ENCODE results near the gene NR5A2. TPM values are rescaled to one million over a fixed set of nuclear protein-coding genes. Genes with fewer than 3 reads are reported as not detected.

Gene NR5A2
- total RNA-seq, 1 donor from 2014 or later, result not detected

DNA sequence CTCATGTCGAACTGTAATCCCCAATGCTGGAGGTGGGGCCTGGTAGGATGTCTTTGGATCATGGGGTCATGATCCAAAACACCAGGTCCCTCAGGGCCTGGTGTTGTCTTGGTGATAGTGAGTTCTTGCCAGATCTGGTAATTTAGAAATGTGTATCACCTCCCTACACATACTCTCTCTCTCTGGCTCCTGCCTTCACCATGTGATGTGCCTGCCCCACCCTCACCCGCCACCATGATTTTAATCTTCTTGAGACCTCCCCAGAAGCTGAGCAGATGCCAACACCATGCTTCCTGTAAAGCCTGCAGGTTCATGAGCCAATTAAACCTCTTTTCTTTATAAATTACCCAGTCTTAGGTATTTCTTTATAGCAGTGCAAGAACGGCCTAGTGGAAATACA is 136.4 kb downstream of the NR5A2 start:
- Histone ChIP-seq H3K27me3 (no peaks in the 10 kb centered on the region), H3F3A (ENCODE audit: low read depth) (no peaks in the 10 kb centered on the region), H4K20me1 (ENCODE audit: low read depth) (no peaks in the 10 kb centered on the region), H3K27ac (no peak overlapping the region), H3K9me3 (ENCODE audit: low read depth) (no peaks in the 10 kb centered on the region), H3K9ac (no peak overlapping the region), H3K4me2 (no peak overlapping the region), H3K79me2 (ENCODE audit: low read depth) (no peaks in the 10 kb centered on the region), H3K36me3 (no peaks in the 10 kb centered on the region), H2AFZ (replicated peaks) (no peak overlapping the region), H3K4me1 (peaks cover 5% of the 10 kb centered on the region), H3K4me3 (no peak overlapping the region)
- no peak overlapping the region for H3K4me3 Mint-ChIP-seq
- H3K27ac Mint-ChIP-seq, result no peak overlapping the region
- no peak for TF ChIP-seq CTCF (IDR thresholded peaks at IDR 0.05)
- no peak for TF ChIP-seq EZH2phosphoT487 (IDR thresholded peaks at IDR 0.05)
- no peak for TF ChIP-seq EZH2 (IDR thresholded peaks at IDR 0.05)
- H3K9me3 Mint-ChIP-seq, result no peaks in the 10 kb centered on the region
- DNase-seq (ENCODE audit: low spot score), result no peak
- peaks cover 5% of the 10 kb centered on the region for H3K27me3 Mint-ChIP-seq (ENCODE audit: insufficient read depth, low read depth)
- peaks cover 2% of the 10 kb centered on the region for H3K4me1 Mint-ChIP-seq
- H3K36me3 Mint-ChIP-seq, result no peaks in the 10 kb centered on the region

GRCh38 chr1:200165493-200166220 is 138.1 kb downstream of the NR5A2 start:
- no peak overlapping the region for H2AFZ ChIP-seq (replicated peaks)
- no peak for DNase-seq (ENCODE audit: low spot score)
- H3K9ac ChIP-seq, result no peak overlapping the region
- H3K79me2 ChIP-seq (ENCODE audit: low read depth), result no peaks in the 10 kb centered on the region
- Mint-ChIP-seq H3K27ac (no peak overlapping the region), H3K9me3 (no peaks in the 10 kb centered on the region), H3K36me3 (no peaks in the 10 kb centered on the region), H3K27me3 (ENCODE audit: insufficient read depth, low read depth) (peaks cover 5% of the 10 kb centered on the region), H3K4me1 (peaks cover 2% of the 10 kb centered on the region), H3K4me3 (no peak overlapping the region)
- H3K27ac ChIP-seq, result no peak overlapping the region
- no peaks in the 10 kb centered on the region for H4K20me1 ChIP-seq (ENCODE audit: low read depth)
- no peak overlapping the region for H3K4me2 ChIP-seq
- TF ChIP-seq EZH2 (IDR thresholded peaks at IDR 0.05), result no peak
- TF ChIP-seq EZH2phosphoT487 (IDR thresholded peaks at IDR 0.05), result no peak
- TF ChIP-seq CTCF (IDR thresholded peaks at IDR 0.05), result no peak
- H3F3A ChIP-seq (ENCODE audit: low read depth), result no peaks in the 10 kb centered on the region
- peaks cover 5% of the 10 kb centered on the region for H3K4me1 ChIP-seq
- no peaks in the 10 kb centered on the region for H3K27me3 ChIP-seq
- no peaks in the 10 kb centered on the region for H3K9me3 ChIP-seq (ENCODE audit: low read depth)
- no peak overlapping the region for H3K4me3 ChIP-seq
- H3K36me3 ChIP-seq, result no peaks in the 10 kb centered on the region

GRCh38 chr1:200166411-200166810 is 138.9 kb downstream of the NR5A2 start:
- Histone ChIP-seq H3K9me3 (ENCODE audit: low read depth) (no peaks in the 10 kb centered on the region), H3K79me2 (ENCODE audit: low read depth) (no peaks in the 10 kb centered on the region), H3K4me2 (no peak overlapping the region), H3K27me3 (no peaks in the 10 kb centered on the region), H3F3A (ENCODE audit: low read depth) (no peaks in the 10 kb centered on the region), H2AFZ (replicated peaks) (no peak overlapping the region), H3K27ac (no peak overlapping the region), H3K4me1 (peaks cover 5% of the 10 kb centered on the region), H3K4me3 (no peak overlapping the region), H3K36me3 (no peaks in the 10 kb centered on the region), H4K20me1 (ENCODE audit: low read depth) (no peaks in the 10 kb centered on the region), H3K9ac (no peak overlapping the region)
- DNase-seq (ENCODE audit: low spot score), result peak; percentile 11
- H3K36me3 Mint-ChIP-seq, result no peaks in the 10 kb centered on the region
- no peak overlapping the region for H3K27ac Mint-ChIP-seq
- peaks cover 2% of the 10 kb centered on the region for H3K4me1 Mint-ChIP-seq
- H3K4me3 Mint-ChIP-seq, result no peak overlapping the region
- TF ChIP-seq EZH2 (IDR thresholded peaks at IDR 0.05) (no peak), EZH2phosphoT487 (IDR thresholded peaks at IDR 0.05) (no peak), CTCF (IDR thresholded peaks at IDR 0.05) (no peak)
- no peaks in the 10 kb centered on the region for H3K9me3 Mint-ChIP-seq
- peaks cover 5% of the 10 kb centered on the region for H3K27me3 Mint-ChIP-seq (ENCODE audit: insufficient read depth, low read depth)

All from neural progenitor cell (in vitro differentiated cells).